ENCODE data around the gene SYNPO2.

SYNPO2 gene

GRCh38 chr4:119100655-119101054 lies 212.0 kb downstream of the SYNPO2 start:
- Histone ChIP-seq H3K4me3 (ENCODE audit: low read depth in 1 of 2, low read length in 2 of 2) (no peak overlapping the region), H3K27ac (ENCODE audit: low read length) (no peak overlapping the region), H3K9ac (ENCODE audit: low read depth, low read length) (no peak overlapping the region), H3K27me3 (ENCODE audit: insufficient read depth, low read length, poor library complexity) (no peaks in the 10 kb centered on the region), H3K9me3 (ENCODE audit: insufficient read depth, low read length, severe bottlenecking) (no peaks in the 10 kb centered on the region), H3K79me2 (ENCODE audit: insufficient read depth, low read length) (no peaks in the 10 kb centered on the region), H3K36me3 (ENCODE audit: insufficient read depth, low read length) (no peaks in the 10 kb centered on the region), H3K4me2 (ENCODE audit: insufficient read depth, low read length) (no peak overlapping the region), H4K20me1 (ENCODE audit: insufficient read depth, low read length) (no peaks in the 10 kb centered on the region), H2AFZ (ENCODE audit: low read depth, low read length) (no peak overlapping the region), H3K4me1 (ENCODE audit: insufficient read depth, low read length) (no peaks in the 10 kb centered on the region)
- ATAC-seq (ENCODE audit: insufficient read depth, low read depth) (no peak), DNase-seq (no peak)
- TF ChIP-seq CTCF (IDR thresholded peaks at IDR 0.05; ENCODE audit: borderline replicate concordance, extremely low read depth, low read length, poor library complexity, severe bottlenecking), result no peak
- TF ChIP-seq EZH2 (IDR thresholded peaks at IDR 0.05; ENCODE audit: borderline replicate concordance, low read depth, low read length, severe bottlenecking), result no peak

- no peaks in the 10 kb centered on the region for H3K27me3 ChIP-seq (ENCODE audit: insufficient read depth, low read length, poor library complexity)
- H2AFZ ChIP-seq (ENCODE audit: low read depth, low read length), result no peak overlapping the region
- no peak for TF ChIP-seq EZH2 (IDR thresholded peaks at IDR 0.05; ENCODE audit: borderline replicate concordance, low read depth, low read length, severe bottlenecking)
- TF ChIP-seq CTCF (IDR thresholded peaks at IDR 0.05; ENCODE audit: borderline replicate concordance, extremely low read depth, low read length, poor library complexity, severe bottlenecking), result no peak
- no peak overlapping the region for H3K4me3 ChIP-seq (ENCODE audit: low read depth in 1 of 2, low read length in 2 of 2)
- no peaks in the 10 kb centered on the region for H3K36me3 ChIP-seq (ENCODE audit: insufficient read depth, low read length)
- ATAC-seq (ENCODE audit: insufficient read depth, low read depth), result no peak
- H3K4me1 ChIP-seq (ENCODE audit: insufficient read depth, low read length), result no peaks in the 10 kb centered on the region
- no peaks in the 10 kb centered on the region for H3K79me2 ChIP-seq (ENCODE audit: insufficient read depth, low read length)
- no peak overlapping the region for H3K4me2 ChIP-seq (ENCODE audit: insufficient read depth, low read length)
- H3K9me3 ChIP-seq (ENCODE audit: insufficient read depth, low read length, severe bottlenecking), result no peaks in the 10 kb centered on the region
- no peak overlapping the region for H3K9ac ChIP-seq (ENCODE audit: low read depth, low read length)
- H3K27ac ChIP-seq (ENCODE audit: low read length), result no peak overlapping the region
- DNase-seq, result no peak
- no peaks in the 10 kb centered on the region for H4K20me1 ChIP-seq (ENCODE audit: insufficient read depth, low read length)
Observed at GRCh38 chr4:119103263-119103662, 214.6 kb downstream of the SYNPO2 start.

GRCh38 chr4:119104644-119105273 lies 216.1 kb downstream of the SYNPO2 start:
- Histone ChIP-seq H3K27me3 (ENCODE audit: insufficient read depth, low read length, poor library complexity) (no peaks in the 10 kb centered on the region), H3K9me3 (ENCODE audit: insufficient read depth, low read length, severe bottlenecking) (no peaks in the 10 kb centered on the region), H3K4me1 (ENCODE audit: insufficient read depth, low read length) (no peaks in the 10 kb centered on the region), H3K27ac (ENCODE audit: low read length) (no peak overlapping the region), H3K9ac (ENCODE audit: low read depth, low read length) (no peak overlapping the region), H2AFZ (ENCODE audit: low read depth, low read length) (no peak overlapping the region), H3K36me3 (ENCODE audit: insufficient read depth, low read length) (no peaks in the 10 kb centered on the region), H3K4me2 (ENCODE audit: insufficient read depth, low read length) (no peak overlapping the region), H3K79me2 (ENCODE audit: insufficient read depth, low read length) (no peaks in the 10 kb centered on the region), H3K4me3 (ENCODE audit: low read depth in 1 of 2, low read length in 2 of 2) (no peak overlapping the region), H4K20me1 (ENCODE audit: insufficient read depth, low read length) (no peaks in the 10 kb centered on the region)
- TF ChIP-seq EZH2 (IDR thresholded peaks at IDR 0.05; ENCODE audit: borderline replicate concordance, low read depth, low read length, severe bottlenecking) (no peak), CTCF (IDR thresholded peaks at IDR 0.05; ENCODE audit: borderline replicate concordance, extremely low read depth, low read length, poor library complexity, severe bottlenecking) (no peak)
- no peak for DNase-seq
- no peak for ATAC-seq (ENCODE audit: insufficient read depth, low read depth)

Data from DND-41 (cell line).